Pancreas (tissue), 10 donors: ENCODE measurements around the gene KLK15. TPM values are rescaled to one million over a fixed set of nuclear protein-coding genes. Genes with fewer than 3 reads are reported as not detected.

Experiments used
- ATAC-seq, 4 donors: fragments of 200-7000 bp; cut with Tn5 transposase; one replicate each; pipeline versions ENCODE4 v1.8.0 to v1.9.1; 2020; ENCODE audit warnings: mild to moderate bottlenecking in 4 of 4, moderate library complexity in 4 of 4
- DNase-seq, 6 donors: peaks; one replicate each; pipeline ENCODE4 v3.0.0-alpha.2; 2020
- FAIRE-seq: peaks from 2 replicates; lab custom pipeline; 2012; peaks lifted over from hg19 to GRCh38; lab: Jason Lieb, UNC
- H3K27ac ChIP-seq, 4 donors: fragments of 200-600 bp; sonication (generic); 1 replicate in 3 of 4; 2 replicates in 1 of 4; pipeline versions ENCODE4 v1.5.0 to v1.8.0; 2020
- H3K27me3 ChIP-seq, 4 donors: fragments of 200-600 bp; one replicate each; pipeline ENCODE4 v1.8.0; 2021
- H3K36me3 ChIP-seq, 3 donors: fragments of 200-600 bp; sonication (generic) in 1 of 3; one replicate each; pipeline versions ENCODE4 v1.5.0 to v1.8.0; 2020 to 2021
- H3K4me1 ChIP-seq, 3 donors: fragments of 200-600 bp; one replicate each; pipeline ENCODE4 v1.8.0; 2021
- H3K4me3 ChIP-seq, 4 donors: fragments of 200-600 bp; sonication (generic) in 2 of 4; one replicate each; pipeline versions ENCODE4 v1.5.0 to v1.8.0; 2020 to 2021
- H3K9me3 ChIP-seq, 4 donors: fragments of 200-600 bp; one replicate each; pipeline ENCODE4 v1.8.0; 2021
- CTCF ChIP-seq, 4 donors: fragments of 200-600 bp; sonication (generic) in 3 of 4; IDR thresholded peaks; one replicate each; pipeline versions ENCODE4 v1.5.0 to v1.8.0; 2021; ENCODE audit warnings: antibody characterized with exemption in 4 of 4
- WGBS, 2 donors: extraction: QIAGEN DNeasy Blood & Tissue Kit; methylation state at CpG; one replicate each; pipeline ENCODE4 v1.1.7; 2013; 5-methylcytosine and 5-hydroxymethylcytosine counted together
- intact Hi-C, 3 donors: fragments of 100-400 bp; cut with DNase I; formaldehyde crosslinking; loops; one replicate each; pipeline versions ENCODE4 v1.11.1 to v1.14.2; 2022
- polyA plus RNA-seq, 2 donors: library from polyadenylated mRNA; stranded (reverse); fragments of 200-250 nt; gene quantifications; one replicate each; pipeline ENCODE4 v1.2.3, GENCODE V29; 2013
- total RNA-seq, 6 donors: library from RNA; stranded (reverse); fragmentation: NEBNext Ultra II Directional in 4 of 6; extraction: Animal tissue kit (Norgen Biotek cat#: 25700) in 4 of 6; gene quantifications; one replicate each; pipeline versions ENCODE4 v1.2.1 to v1.2.4, GENCODE V29; 2021 to 2023
- donor health status: healthy with polysubstance abuse.
- donor health status: DM: no; HTN: no; CAD: no; lungs with moderate emphysema.
- donor health status: DM: no; HTN: no; CAD: no.
- donor health status: control.
- donor health status: control.
- donor health status: Bipolar disorder and iron deficiency.
- donor health status: DM: yes; HTN: yes; CAD: no.
- donor health status: DM: no; HTN: no; CAD: no.
- donor health status: DM: no; HTN: no; CAD: no.
- donor health status: DM: yes; HTN: yes; CAD: no.

The KLK15 gene, protein sequence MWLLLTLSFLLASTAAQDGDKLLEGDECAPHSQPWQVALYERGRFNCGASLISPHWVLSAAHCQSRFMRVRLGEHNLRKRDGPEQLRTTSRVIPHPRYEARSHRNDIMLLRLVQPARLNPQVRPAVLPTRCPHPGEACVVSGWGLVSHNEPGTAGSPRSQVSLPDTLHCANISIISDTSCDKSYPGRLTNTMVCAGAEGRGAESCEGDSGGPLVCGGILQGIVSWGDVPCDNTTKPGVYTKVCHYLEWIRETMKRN
- total RNA-seq (not detected), polyA plus RNA-seq (under 1 TPM; 0.07 to 0.27 TPM)

DNA sequence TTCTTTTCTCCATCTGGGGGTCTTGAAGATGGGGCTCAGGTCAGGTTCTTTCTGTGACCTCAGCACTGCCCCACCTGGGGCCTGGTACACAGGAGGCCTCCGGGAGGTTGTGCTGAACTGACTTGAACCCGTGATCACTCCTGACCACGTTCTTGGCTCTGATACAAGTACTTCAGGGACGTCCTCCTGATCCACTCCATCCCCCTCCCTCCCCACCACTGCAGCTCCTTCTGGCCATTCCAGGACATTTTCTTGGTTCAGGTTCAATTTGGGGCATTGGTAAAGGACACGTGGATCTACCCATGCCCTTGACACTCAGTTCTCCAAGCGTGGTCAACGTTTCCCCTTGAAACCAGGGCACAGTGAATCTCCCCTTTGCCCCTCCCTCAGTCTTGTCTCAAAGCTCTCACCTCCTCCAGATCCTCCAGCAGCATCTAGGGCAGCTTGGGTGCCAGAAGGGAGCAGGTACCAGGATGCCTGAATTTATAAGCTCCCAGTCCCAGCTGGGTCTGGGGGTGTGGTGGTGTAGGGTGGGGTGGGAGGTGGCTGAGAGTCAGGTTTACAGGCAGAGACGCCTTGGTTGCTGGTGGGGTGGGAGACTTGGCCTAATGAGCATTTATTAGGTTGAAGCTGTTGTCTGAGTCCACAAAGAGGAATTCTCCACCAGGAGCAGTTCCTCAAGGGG, at the start of gene KLK15:
Gene KLK15 (minus strand): TSS at position 458 of the 685 bp plus-strand sequence. CDS start 2,082 bp downstream, outside the sequence.
- intact Hi-C loops: no loop called here
- Histone ChIP-seq H3K9me3 (no peaks in the 10 kb centered on the region), H3K4me3 (no peak within 1 kb of the TSS), H3K4me1 (no peaks in the 10 kb centered on the region), H3K27me3 (no peaks in the 10 kb centered on the region), H3K36me3 (no peaks in the 10 kb centered on the region), H3K27ac (no peak within 1 kb of the TSS)
- WGBS, 2 donors: 48 to 58% methylated on average over 8 of the region's 8 CpGs
- no peak for TF ChIP-seq CTCF (IDR thresholded peaks at IDR 0.05)
- FAIRE-seq: no peak
- no peak for DNase-seq
- no peak for ATAC-seq

DNA sequence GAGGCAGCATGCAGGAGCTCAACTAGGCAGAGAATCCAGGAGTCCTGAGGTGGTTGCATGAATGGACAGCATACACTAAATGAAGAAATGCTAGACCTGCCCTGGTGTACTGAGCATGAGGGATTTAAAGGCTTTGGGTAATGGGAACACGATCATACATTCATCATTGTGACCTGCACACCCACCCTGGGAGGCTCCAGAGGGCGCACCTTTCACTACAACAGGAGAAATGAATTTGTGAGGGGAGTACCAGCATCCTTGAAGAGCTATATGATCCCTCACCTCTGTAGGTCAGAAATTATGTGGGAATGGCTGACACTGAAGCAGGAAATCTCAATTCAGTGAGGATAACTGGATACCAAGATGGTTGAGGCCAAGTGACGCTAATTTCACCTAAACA, 48.8 kb upstream of the KLK15 start:
- no peak for FAIRE-seq
- no peaks in the 10 kb centered on the region for H3K4me1 ChIP-seq
- WGBS, 2 donors: 56 to 66% methylated on average over 3 of the region's 3 CpGs
- H3K9me3 ChIP-seq: no peaks in the 10 kb centered on the region
- H3K27ac ChIP-seq: no peak overlapping the region
- no peak for TF ChIP-seq CTCF (IDR thresholded peaks at IDR 0.05)
- H3K4me3 ChIP-seq: no peak overlapping the region
- DNase-seq: no peak
- no peaks in the 10 kb centered on the region for H3K36me3 ChIP-seq
- ATAC-seq: no peak
- no peaks in the 10 kb centered on the region for H3K27me3 ChIP-seq
- intact Hi-C loops: no loop called here

DNA sequence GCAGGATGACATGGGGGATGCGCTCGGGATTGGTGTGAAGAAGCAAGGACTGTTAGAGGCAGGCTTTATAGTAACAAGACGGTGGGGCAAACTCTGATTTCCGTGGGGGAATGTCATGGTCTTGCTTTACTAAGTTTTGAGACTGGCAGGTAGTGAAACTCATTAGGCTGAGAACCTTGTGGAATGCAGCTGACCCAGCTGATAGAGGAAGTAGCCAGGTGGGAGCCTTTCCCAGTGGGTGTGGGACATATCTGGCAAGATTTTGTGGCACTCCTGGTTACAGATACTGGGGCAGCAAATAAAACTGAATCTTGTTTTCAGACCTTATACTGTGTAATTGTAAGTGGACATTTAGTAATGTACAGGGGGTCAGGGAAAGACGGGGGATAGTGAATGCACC, 46.9 kb upstream of the KLK15 start:
- no peak overlapping the region for H3K4me3 ChIP-seq
- WGBS, 2 donors: 50 to 54% methylated on average over 5 of the region's 5 CpGs
- no peak for TF ChIP-seq CTCF (IDR thresholded peaks at IDR 0.05)
- H3K36me3 ChIP-seq: no peaks in the 10 kb centered on the region
- DNase-seq: no peak
- H3K9me3 ChIP-seq: no peaks in the 10 kb centered on the region
- H3K27me3 ChIP-seq: no peaks in the 10 kb centered on the region
- FAIRE-seq: no peak
- H3K27ac ChIP-seq: no peak overlapping the region
- intact Hi-C loops: no loop called here
- ATAC-seq: peak in 1 of 4 donors; percentile 34
- H3K4me1 ChIP-seq: no peaks in the 10 kb centered on the region

- FAIRE-seq (no peak), ATAC-seq (no peak), DNase-seq (no peak)
- no peaks in the 10 kb centered on the region for H3K36me3 ChIP-seq
- whole genome bisulfite sequencing, 2 donors: 46 to 63% methylated on average over 5 of the region's 5 CpGs
- intact Hi-C loops: no loop called here
- H3K27me3 ChIP-seq: no peaks in the 10 kb centered on the region
- no peak overlapping the region for H3K4me3 ChIP-seq
- H3K9me3 ChIP-seq: no peaks in the 10 kb centered on the region
- TF ChIP-seq CTCF (IDR thresholded peaks at IDR 0.05): no peak
- H3K4me1 ChIP-seq: no peaks in the 10 kb centered on the region
- no peak overlapping the region for H3K27ac ChIP-seq
Observed at GRCh38 chr19:50878851-50879250, 45.5 kb upstream of the KLK15 start.

- no peak for ATAC-seq
- H3K9me3 ChIP-seq: no peaks in the 10 kb centered on the region
- H3K27me3 ChIP-seq: no peaks in the 10 kb centered on the region
- no peak for TF ChIP-seq CTCF (IDR thresholded peaks at IDR 0.05)
- peak in 1 of 6 donors; percentile 63 for DNase-seq
- H3K4me3 ChIP-seq: no peak overlapping the region
- H3K27ac ChIP-seq: no peak overlapping the region
- H3K36me3 ChIP-seq: no peaks in the 10 kb centered on the region
- H3K4me1 ChIP-seq: no peaks in the 10 kb centered on the region
- intact Hi-C loops: no loop called here
- no peak for FAIRE-seq
- 49 to 50% methylated on average over 8 of the region's 8 CpGs for WGBS, 2 donors
Observed at GRCh38 chr19:50877338-50877737, 44.0 kb upstream of the KLK15 start.
